ENCODE data around the gene GAS2L3. TPM values are rescaled to one million over a fixed set of nuclear protein-coding genes. Genes with fewer than 3 reads are reported as not detected.
"Not testable (repeated sequence)": the region's sequence is repeated elsewhere in the genome, so short reads cannot be mapped to it uniquely, and the experiment has no call there.

GAS2L3 gene
- total RNA-seq: 0.81 TPM

GRCh38 chr12:100573292-100574186 lies at the start of gene GAS2L3:
TSS of gene GAS2L3 (plus strand) at chr12:100573684. CDS start at chr12:100594905, 21,221 bp downstream.
- DNase-seq (ENCODE audit: low read depth in 2 of 3, low spot score in 2 of 3): peak; percentile 6 to 71 (median 66)

- no peak for DNase-seq (ENCODE audit: low read depth in 2 of 3, low spot score in 2 of 3)
These were observed 45.5 kb upstream of the GAS2L3 start for GRCh38 chr12:100528034-100528433.

- DNase-seq (ENCODE audit: low read depth in 2 of 3, low spot score in 2 of 3): no peak
These were observed 44.9 kb upstream of the GAS2L3 start for GRCh38 chr12:100528471-100529127.

GRCh38 chr12:100529756-100530350 lies 43.6 kb upstream of the GAS2L3 start:
- DNase-seq (ENCODE audit: low read depth in 2 of 3, low spot score in 2 of 3): no peak

- no peak for DNase-seq (ENCODE audit: low read depth in 2 of 3, low spot score in 2 of 3)
These were observed 40.1 kb upstream of the GAS2L3 start for GRCh38 chr12:100533376-100533775.

- no peak for DNase-seq (ENCODE audit: low read depth in 2 of 3, low spot score in 2 of 3)
These were observed 38.8 kb upstream of the GAS2L3 start for GRCh38 chr12:100534625-100535227.

GRCh38 chr12:100539202-100539601 lies 34.3 kb upstream of the GAS2L3 start:
- DNase-seq (ENCODE audit: low read depth in 2 of 3, low spot score in 2 of 3): peak in 2 of 3 donors; percentile 18 to 52

- DNase-seq (ENCODE audit: low read depth in 2 of 3, low spot score in 2 of 3): no peak
These were observed 29.3 kb upstream of the GAS2L3 start for GRCh38 chr12:100544165-100544564.

- DNase-seq (ENCODE audit: low read depth in 2 of 3, low spot score in 2 of 3): no peak
These were observed 28.4 kb upstream of the GAS2L3 start for GRCh38 chr12:100545092-100545491.

GRCh38 chr12:100553936-100554335 lies 19.5 kb upstream of the GAS2L3 start:
- no peak for DNase-seq (ENCODE audit: low read depth in 2 of 3, low spot score in 2 of 3)

GRCh38 chr12:100554608-100555077 lies 18.8 kb upstream of the GAS2L3 start:
- peak in 2 of 3 donors; percentile 45 to 62 for DNase-seq (ENCODE audit: low read depth in 2 of 3, low spot score in 2 of 3)

- no peak for DNase-seq (ENCODE audit: low read depth in 2 of 3, low spot score in 2 of 3)
These were observed 17.8 kb upstream of the GAS2L3 start for GRCh38 chr12:100555722-100556121.

GRCh38 chr12:100557357-100557756 lies 16.1 kb upstream of the GAS2L3 start:
- no peak for DNase-seq (ENCODE audit: low read depth in 2 of 3, low spot score in 2 of 3)

- DNase-seq (ENCODE audit: low read depth in 2 of 3, low spot score in 2 of 3): not testable (repeated sequence)
These were observed 14.2 kb upstream of the GAS2L3 start for GRCh38 chr12:100559261-100559660.

- no peak for DNase-seq (ENCODE audit: low read depth in 2 of 3, low spot score in 2 of 3)
These were observed 9.4 kb upstream of the GAS2L3 start for GRCh38 chr12:100564090-100564489.

- DNase-seq (ENCODE audit: low read depth in 2 of 3, low spot score in 2 of 3): no peak
These were observed 8.5 kb upstream of the GAS2L3 start for GRCh38 chr12:100564905-100565467.

- no peak for DNase-seq (ENCODE audit: low read depth in 2 of 3, low spot score in 2 of 3)
These were observed 7.4 kb upstream of the GAS2L3 start for GRCh38 chr12:100565987-100566545.

- peak in 2 of 3 donors; percentile 16 to 50 for DNase-seq (ENCODE audit: low read depth in 2 of 3, low spot score in 2 of 3)
These were observed 6.4 kb upstream of the GAS2L3 start for GRCh38 chr12:100566887-100567637.

- DNase-seq (ENCODE audit: low read depth in 2 of 3, low spot score in 2 of 3): no peak
These were observed 5.5 kb upstream of the GAS2L3 start for GRCh38 chr12:100567945-100568344.
